ENCODE results near the gene ABHD8.

ABHD8 gene

DNA sequence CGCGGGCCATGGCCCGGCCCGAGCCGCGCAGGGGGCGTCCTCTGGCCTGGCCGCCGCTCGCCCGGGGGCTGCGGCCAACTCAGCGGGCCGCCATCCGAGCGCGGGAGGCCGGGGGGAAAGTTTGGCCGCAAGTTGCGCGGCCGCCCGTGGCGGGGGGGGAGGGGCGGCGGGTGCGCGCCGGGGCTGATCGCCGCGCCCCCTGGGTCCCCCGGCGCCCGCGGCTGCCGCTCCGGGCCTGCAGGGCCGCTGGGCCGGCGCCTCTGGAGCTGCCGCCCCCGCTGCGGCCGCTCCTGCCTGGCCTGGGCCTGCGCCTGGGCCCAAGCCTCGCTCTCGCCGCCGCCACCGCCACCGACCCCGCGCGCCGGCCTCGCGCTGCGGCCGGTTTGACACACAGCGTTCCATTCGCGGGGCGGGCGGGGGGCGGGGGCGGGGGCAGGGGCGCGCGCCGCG lies 57.7 kb downstream of the ABHD8 start, which contains the start of gene NR2F6:
NR2F6 (minus strand) TSS at position 385 of the 450 bp plus-strand sequence. CDS start 699 bp downstream, outside the sequence.
- peak within 1 kb of the TSS; percentile 98 for H3K27ac ChIP-seq
- TF ChIP-seq ZFX (IDR thresholded peaks at IDR 0.05) = peak; percentile 72; the same call in 1 of the 2 replicates
- TF ChIP-seq, protein P1, sequence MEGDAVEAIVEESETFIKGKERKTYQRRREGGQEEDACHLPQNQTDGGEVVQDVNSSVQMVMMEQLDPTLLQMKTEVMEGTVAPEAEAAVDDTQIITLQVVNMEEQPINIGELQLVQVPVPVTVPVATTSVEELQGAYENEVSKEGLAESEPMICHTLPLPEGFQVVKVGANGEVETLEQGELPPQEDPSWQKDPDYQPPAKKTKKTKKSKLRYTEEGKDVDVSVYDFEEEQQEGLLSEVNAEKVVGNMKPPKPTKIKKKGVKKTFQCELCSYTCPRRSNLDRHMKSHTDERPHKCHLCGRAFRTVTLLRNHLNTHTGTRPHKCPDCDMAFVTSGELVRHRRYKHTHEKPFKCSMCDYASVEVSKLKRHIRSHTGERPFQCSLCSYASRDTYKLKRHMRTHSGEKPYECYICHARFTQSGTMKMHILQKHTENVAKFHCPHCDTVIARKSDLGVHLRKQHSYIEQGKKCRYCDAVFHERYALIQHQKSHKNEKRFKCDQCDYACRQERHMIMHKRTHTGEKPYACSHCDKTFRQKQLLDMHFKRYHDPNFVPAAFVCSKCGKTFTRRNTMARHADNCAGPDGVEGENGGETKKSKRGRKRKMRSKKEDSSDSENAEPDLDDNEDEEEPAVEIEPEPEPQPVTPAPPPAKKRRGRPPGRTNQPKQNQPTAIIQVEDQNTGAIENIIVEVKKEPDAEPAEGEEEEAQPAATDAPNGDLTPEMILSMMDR (conservative IDR thresholded peaks at IDR 0.05) = no peak

DNA sequence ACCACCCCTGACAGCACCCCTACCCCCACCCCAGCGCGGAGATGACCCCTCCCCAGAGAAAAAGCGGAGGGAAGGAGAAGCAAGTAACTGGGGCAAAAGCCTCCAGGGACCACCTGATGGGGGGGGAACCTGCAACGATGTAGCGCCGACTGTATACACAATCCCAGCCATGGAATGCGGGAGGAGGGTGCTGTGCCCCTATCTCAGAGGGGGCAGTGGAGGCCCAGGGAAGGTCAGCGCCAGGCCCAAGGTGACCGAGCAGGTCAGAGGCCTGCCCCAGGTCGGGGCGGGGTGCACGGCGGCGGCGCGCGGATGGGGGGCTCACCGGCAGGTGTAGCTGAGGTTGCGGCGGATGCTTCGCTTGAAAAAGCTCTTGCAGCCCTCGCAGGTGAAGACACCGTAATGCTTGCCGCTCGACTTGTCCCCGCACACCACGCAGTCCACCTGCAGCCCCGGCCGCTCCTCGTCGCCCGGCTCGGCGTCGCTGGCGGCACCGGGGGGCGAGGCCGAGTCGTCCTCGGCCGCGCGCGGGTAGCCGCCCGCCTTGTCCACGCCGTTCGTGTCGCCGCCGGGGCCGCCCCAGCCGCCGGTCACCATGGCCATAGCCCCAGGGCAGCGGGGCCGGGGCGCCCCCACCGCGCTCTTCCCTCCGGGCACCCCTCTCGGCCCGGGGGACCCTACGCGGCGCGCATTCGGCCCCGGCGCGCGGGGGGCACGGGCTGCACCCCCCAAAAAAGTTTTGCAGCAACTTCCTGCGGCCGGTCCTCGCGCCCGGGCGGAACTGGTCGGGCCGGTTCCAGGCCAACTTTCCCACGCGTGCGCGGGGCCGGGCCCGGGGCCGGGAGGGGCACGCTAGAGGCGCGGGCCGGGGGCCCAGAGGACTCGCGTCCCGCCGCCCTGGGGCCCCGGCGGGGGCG lies 58.3 kb downstream of the ABHD8 start:
- TF ChIP-seq, protein P1 (conservative IDR thresholded peaks at IDR 0.05) = no peak
- no peak for TF ChIP-seq ZFX (IDR thresholded peaks at IDR 0.05)
- H3K27ac ChIP-seq = peak overlapping the region; percentile 98

DNA sequence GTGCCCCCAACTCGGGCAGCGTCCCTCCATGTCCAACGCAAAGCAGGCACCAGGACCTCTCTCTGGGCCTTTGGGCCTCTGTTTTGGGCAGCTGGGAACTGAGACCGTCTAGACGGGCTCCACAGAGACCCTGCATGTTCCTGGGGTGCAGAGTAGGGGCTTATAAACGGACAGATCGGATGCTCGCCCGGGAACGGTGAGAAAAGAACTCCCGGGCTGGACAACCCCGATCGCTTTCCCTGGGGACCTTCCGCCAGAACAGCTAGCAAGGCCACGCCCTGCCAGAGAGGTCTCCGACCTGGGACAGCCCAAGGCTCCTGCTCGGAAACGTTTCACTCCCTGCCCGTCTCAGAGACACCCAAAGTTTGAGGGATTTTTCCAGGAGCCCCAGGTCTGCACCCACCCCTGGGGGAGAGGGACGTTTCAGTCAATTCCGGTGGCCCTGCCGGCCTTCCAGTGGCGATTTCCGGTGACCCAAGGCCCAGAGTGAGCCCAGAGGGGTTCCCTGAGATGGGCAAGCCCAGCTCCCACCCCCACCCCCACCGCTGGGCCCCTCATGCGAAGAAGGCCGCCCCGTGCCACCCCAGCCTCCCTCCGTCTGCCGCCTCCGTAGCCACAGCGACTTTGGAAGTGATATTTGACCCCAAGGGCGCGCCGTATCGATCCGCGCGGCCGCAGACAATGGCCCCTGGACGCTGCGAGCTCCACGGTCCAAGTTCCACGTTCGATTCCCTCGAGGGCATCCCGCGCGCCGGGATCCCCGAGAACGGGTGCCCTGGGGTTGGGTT lies 59.2 kb downstream of the ABHD8 start:
- peak overlapping the region; percentile 98 for H3K27ac ChIP-seq
- no peak for TF ChIP-seq ZFX (IDR thresholded peaks at IDR 0.05)
- TF ChIP-seq, protein P1 (conservative IDR thresholded peaks at IDR 0.05) = no peak

DNA sequence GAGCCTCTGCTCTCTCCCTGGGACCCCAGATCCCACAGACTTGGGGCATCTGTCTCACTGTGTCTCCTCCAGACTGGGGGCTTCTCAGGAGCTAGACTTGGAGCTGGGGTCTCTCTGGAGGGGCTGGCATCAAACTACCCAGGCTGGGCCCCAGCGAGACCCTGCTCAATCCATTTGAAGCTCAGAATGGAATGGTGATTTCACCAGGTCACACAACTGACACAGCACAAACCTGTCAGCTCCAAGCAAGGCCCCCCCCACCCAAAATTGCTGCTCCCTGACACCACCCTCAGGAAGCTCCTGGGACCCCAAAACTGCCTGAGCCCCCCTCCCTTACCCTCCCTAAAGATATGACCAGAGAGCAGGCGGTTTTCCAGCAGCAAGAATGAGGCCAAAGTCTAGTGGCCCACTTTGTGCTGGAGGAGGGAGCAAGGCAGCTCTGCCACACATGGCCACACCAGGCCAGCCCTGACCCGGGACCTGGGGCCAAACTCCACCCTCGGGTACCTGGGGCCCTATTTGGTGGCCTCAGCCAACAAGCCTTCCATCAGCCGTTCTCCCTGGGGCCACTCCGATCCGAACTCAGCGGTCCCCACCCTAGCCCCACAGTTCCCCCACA lies 59.9 kb downstream of the ABHD8 start:
- no peak for TF ChIP-seq ZFX (IDR thresholded peaks at IDR 0.05)
- TF ChIP-seq, protein P1 (conservative IDR thresholded peaks at IDR 0.05) = no peak
- H3K27ac ChIP-seq = peak overlapping the region; percentile 98

DNA sequence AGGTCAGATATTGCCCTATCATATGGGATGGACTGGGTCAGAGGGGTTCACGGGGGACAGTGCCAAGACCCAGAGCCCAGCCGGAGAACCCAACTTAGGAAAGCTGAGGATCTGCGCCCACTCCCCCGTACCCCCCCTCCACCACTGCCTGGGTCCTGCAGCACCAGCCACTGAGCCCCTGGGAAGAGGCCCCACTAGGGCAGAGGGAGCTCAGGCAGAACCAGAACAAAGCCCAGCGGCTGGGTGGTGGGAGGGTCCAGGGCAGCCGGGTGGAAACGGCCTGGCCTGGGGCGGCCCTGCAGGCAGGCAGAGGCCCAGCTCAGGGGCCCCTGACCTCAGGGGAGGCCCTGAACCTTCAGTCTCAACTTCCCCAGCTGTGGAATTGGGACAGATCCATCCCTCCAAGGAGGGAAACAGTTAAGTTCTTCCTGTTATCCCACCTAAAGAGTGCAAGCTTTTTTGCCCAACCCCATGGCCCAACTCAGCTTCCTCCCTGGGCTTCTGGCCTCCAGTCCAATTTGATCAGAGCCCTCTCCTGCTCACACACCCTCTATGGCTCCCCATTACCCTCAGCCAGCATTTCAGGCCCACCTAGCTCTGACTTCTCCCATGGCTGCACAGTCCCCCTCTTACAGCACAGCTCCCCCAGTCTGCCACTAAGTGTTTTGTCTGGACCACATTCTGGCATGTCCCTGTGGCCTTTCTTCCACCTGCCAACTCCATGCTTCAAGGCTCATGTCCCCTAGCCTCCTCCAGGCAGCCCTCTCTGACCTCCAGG lies 60.6 kb downstream of the ABHD8 start:
- H3K27ac ChIP-seq = peak overlapping the region; percentile 98
- TF ChIP-seq ZFX (IDR thresholded peaks at IDR 0.05) = no peak
- TF ChIP-seq, protein P1 (conservative IDR thresholded peaks at IDR 0.05) = no peak

All from C4-2B (cell line).